NCI-H748 (cell line): ENCODE data around the gene NFIC.
"Not testable (repeated sequence)": the region's sequence is repeated elsewhere in the genome, so short reads cannot be mapped to it uniquely, and the experiment has no call there.

Experiments
- DNase-seq: peaks from one replicate; lab custom pipeline; 2025; ENCODE audit not compliant: unreplicated experiment; lab: John Stamatoyannopoulos, UW

The NFIC gene

GRCh38 chr19:3370728-3371591, 4.6 kb downstream of the NFIC start:
- DNase-seq: no peak

GRCh38 chr19:3372413-3372812, 6.0 kb downstream of the NFIC start:
- DNase-seq: no peak

DNA sequence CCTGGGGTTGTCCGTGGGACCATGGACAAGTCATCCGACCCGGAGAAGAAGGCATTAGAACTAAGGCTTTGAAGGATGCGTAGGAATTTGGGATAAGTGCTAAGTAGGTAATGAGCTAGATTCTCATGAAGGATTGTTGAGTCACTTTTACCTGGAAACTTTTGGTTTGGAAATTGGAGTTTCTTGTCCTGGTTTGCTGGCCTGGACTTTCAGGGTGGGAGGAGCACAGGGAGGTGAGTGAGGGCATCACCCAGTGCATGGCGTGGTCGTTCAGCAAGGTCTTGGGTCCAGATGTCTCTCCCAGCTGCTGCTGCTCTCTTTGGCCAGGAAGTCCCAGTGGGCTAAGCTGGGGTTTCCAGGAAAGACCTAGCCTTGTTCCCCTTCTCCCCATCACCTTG, 7.6 kb downstream of the NFIC start:
- no peak for DNase-seq

DNA sequence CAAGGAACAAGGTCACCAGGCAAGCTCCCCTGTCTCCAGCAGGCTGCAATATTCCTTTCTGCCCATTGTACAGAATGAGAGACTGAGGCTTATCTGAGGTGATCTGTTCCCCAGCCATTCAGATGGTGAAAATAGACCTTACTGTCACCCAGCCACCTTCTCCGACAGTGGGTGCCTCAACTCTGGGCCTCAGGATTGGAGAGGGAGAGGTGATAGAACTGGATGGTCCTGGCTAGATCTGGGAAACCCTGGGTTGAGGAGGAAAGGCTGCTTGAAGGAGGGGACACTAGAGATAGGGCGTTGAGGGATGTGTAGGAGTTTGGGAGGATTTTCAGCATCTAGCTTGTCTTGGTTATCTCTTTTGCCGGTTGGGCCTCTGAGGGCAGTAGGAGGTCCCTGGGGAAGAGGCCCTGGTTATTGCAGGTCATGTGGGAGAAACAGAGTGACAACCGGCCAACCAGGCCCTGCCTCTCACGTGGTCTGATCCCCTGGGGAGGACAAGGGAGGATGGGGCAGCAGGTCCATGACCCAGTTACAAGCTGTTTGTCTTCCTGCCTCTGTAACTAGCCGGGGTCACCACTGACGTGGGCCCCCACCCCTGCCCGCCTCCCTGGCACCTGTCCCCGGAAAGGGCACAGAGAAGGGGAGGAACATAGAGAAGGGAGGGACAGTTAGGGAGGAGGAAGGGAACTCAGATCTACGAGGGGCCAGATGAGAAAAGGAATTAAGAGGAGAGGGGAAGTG, 8.2 kb downstream of the NFIC start:
- DNase-seq: no peak

- no peak for DNase-seq
Observed at GRCh38 chr19:3375221-3376090, 9.1 kb downstream of the NFIC start.

DNA sequence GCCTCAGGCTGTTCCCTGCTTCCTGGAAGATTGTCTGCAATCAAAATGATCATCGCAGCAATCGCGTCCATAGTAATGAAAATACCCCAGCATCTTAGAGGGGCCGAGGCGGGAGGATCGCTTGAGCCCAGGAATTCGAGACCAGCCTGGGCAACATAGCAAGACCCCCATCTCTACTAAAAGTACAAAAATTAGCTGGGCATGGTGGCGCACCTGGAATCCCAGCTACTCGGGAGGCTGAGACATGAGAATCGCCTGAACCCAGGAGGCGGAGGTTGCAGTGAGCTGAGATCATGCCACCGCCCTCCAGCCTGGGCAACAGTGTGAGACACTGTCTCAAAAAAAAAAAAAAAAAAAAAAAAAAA, 9.7 kb downstream of the NFIC start:
- not testable (repeated sequence) for DNase-seq

GRCh38 chr19:3378352-3379150, 12.2 kb downstream of the NFIC start:
- no peak for DNase-seq

DNA sequence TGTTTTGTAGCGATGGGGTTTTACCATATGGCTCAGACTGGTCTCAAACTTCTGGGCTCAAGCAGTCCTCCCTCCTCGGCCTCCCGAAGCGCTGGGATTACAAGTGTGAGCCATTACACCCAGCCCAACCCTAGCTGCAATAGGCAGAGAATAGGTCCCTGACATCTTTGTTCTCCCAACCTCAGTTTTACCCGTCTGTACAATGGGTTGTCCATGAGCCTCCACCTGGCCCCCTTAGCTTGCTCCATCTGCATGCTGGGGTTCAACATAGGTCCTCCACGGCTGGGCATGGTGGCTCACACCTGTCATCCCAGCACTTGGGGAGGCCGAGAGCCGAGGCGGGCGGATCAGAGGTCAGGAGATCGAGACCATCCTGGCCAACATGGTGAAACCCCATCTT, 14.4 kb downstream of the NFIC start:
- no peak for DNase-seq

GRCh38 chr19:3381701-3382372, 15.5 kb downstream of the NFIC start:
- no peak for DNase-seq

GRCh38 chr19:3382460-3383100, 16.2 kb downstream of the NFIC start:
- DNase-seq: no peak

GRCh38 chr19:3383121-3383722, 16.8 kb downstream of the NFIC start:
- DNase-seq: no peak

- no peak for DNase-seq
Observed at GRCh38 chr19:3386447-3387234, 20.3 kb downstream of the NFIC start.

DNA sequence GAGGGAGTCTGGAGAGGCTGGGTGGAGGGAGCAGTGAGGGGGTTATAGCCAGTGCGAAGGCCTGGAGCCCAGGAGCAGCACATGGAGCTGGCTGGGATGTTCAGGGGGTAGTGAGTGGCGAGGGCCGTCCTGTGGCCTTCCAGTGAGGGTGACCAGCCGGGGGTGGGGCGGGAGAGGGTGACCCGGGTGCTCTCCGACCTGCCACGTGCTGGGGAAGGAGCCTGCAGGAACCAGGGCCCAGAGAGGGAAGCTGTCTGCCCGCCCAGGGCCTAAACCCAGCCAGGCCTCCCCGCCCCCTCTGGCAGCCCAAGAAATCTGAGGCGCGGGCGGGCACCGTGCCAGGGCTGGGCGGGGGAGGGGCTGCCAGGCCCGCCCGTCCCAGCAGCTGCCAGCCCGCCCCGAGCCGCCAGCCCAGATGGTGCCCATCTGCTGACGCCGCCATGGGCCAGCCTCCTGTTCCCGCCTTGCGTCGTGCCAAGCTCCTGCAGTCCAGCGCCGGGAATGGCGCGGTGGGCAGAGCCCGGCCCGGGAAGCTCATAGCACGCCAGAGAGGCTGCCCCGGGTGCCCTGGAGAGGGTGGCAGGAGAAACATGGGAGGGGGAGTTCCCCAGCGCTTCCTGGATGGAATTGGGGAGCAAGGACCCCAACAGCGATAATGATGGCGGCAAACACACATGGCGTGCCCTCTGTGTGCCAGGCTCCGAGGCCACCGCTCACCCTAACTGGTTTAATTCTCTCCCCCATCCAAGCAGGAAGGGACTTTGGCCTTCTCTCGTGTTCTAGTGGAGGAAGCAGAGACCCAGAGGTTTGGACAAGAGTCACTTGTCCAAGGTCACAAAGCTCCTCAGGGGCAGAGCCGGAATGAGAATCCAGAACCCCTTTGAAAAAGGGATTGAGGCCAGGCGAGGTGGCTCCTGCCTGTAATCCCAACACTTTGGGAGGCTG, 21.5 kb downstream of the NFIC start:
- DNase-seq: peak; percentile 40

GRCh38 chr19:3389446-3389778, 23.0 kb downstream of the NFIC start:
- no peak for DNase-seq

GRCh38 chr19:3389876-3390371, 23.5 kb downstream of the NFIC start:
- DNase-seq: peak; percentile 21

DNA sequence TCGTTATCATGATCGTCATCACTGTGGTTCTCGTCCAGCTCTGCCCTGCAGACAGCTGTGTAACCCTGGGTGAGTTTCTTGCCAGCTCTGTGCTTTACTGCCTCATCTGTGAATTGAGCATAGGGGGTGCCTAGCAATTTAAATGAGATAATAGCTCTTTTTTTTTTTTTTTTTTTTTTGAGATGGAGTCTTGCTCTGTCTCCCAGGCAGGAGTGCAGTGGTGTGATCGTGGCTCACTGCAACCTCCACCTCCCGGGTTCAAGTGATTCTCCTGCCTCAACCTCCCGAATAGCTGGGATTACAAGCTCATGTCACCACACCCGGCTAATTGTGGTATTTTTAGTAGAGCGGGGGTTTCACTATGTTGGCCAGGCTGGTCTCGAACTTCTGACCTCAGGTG, 25.5 kb downstream of the NFIC start:
- not testable (repeated sequence) for DNase-seq

- DNase-seq: no peak
Observed at GRCh38 chr19:3392480-3392879, 26.1 kb downstream of the NFIC start.
